Stimulated activated naive CD4-positive, alpha-beta T cell (primary cell): ENCODE results near the gene ADAM23.

Experiments used
- DNase-seq, 6 experiments: peaks; one replicate each; lab custom pipeline; 2025; lab: John Stamatoyannopoulos, UW

Gene ADAM23

DNA sequence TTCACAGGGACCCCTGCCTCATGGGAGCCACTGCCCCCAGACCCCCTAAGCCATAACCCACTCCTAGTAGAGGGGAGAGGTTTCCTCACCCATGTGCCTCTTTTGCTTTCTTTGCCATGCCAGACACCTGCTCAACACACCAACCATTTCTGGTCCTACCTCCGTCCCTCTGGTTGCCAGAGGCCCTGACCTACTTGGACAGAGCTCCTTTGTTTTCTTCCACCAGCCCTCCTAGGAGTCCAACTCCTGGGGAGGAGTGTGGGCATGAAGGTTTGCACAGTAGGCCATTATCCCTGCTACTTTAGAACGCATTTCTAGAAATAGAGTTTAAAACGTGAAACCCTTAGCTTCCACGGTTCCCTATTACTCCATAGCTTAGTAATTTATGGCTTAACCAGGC lies 122.3 kb downstream of the ADAM23 start:
- DNase-seq, result no peak

DNA sequence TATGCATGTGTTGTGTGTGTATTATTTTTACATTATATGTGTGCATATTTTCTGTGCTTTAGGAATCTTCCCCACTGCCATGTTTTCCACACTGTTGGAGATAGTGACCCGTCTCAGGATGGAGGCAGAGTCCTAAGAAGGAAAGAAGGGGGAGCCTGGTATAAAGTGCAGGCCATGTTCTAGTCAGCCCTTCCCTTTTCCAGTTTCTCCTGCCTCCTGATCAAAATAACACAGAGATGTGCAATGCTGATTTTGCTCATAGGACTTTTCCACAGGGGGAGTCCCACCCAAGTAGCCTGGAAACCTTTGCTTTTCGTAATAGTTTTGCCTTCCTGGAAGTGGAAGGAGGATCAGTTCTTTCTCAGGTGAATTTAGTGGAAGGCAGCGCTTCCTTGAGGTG lies 126.1 kb downstream of the ADAM23 start:
- DNase-seq, result no peak

DNA sequence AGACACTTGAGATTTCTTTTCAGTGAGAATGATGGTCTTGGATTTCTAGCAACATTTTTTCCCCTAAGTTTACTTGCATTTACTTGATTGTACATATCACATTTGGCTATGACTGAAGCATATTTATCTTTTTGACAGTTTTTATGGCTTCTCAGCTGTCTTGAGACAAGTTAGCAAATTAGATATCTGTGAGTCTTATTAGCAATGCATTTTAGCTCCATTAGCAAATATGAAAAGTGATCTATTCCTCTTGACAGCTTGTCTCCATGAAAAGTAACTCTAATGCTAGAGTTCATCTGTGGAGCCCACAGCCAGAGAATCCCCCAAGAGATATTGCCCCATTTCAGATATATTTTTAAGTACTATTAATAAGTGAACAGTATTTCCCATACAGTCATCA lies 126.9 kb downstream of the ADAM23 start:
- DNase-seq, result no peak

DNA sequence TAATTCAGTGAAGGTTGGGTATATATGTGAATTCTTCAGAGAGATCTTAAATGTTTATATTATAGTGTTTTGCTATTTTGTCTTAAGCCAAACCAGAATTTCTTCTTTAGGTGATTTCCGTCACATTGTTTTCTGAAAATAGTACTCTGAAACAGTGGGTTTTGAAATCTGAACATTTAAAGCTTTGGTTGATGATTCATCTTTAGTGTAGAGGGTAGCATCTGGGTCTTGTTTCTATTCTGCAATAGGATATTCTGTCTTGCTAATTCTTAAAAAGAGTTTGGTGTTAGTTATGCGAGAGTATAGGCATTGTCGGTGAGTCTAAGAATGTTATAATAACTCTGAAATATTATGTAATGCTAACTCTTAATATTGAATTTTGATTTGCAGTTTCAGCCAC lies 129.4 kb downstream of the ADAM23 start:
- no peak for DNase-seq

DNA sequence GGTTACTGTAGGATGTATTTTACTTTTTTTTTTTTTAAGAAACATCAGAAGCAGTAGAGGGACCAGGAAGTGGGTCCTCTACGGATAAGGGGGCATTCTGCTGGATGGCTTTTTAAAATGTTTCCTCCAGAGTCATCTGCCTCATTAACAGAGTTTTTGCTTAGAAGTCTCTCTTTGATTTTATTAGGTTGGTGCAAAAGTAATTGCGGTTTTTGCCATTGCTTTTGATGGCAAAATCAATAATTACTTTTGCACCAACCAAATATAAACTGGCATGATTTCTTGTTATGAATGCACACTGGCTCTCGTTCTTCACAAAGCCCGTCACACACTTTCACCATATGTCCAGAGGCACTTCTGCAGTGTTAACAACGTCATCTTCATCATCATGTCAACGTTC lies 130.5 kb downstream of the ADAM23 start:
- no peak for DNase-seq

DNA sequence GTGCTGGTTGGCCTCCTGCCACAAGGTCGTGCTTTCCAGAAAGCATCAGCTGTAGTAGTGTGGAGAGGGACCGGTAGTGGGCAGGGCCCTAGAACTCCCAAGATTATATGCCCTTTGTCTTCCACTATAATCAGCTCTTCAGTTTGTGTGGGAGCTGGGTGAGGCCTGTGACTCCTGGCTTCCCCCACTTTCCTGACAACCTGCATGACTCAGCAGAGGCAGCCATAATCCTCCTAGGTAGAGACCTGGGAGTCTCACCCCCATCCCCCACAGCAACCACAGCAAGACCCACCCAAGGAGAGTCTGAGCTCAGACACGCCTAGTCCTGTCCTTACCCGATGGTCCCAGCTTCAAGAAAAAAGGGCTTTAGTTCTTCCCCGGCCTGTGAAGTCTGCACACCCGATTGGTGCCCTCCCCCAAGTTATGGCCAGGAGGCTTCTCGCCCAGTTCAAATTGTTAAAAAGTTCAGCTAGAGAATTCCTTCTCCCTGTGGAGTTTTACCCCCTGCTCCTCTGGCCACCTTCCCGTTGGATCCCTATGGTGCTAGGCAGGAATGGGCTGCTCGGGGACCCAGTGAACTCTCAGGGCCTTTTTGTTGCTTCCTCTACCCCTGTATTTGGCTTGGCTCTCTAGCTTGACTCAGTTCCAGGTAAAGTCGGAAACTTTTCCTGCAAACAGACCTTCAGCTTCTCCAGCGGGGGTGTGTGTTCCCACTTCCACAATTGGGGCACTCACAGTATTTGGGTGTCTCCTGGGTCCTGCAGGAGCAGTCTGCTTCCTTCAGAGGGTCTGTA lies 141.2 kb downstream of the ADAM23 start:
- no peak for DNase-seq

DNA sequence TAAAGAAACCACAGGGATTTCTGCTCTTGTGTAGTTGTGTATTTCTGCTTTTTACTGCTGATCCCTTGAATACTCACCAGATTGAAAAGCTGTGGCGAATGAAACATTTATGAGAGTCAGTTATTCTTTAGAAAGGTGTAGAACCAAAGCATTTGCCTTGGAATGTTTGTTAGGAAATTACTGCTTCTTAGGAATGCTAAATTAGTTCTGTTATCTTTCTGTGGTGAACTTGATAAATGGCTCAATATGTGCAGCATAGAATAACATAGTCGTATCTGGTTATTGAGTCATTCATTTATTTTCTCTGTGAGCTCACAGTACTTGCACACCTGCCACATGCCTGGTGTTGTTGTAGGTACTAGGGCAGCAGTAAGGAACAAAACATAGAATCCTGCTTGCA lies 142.0 kb downstream of the ADAM23 start:
- DNase-seq, result no peak

DNA sequence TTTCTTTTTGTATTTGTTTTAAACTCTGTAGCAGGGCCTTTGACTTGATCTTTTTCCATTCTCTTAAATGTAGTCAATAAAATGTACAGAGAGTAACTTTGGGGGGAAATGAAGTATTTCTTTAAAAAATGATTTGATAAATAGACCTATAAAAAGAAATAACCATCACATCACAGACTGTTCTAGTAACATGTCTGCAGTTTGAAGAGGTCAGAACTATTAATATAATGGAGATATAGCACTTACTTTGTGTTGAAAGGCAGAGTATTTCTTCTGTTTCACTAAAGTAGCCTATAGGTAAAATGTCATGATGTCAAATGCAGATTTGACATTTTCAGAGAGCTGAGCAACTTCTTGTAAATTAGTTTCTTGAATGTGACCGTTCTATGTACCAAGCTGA lies 143.3 kb downstream of the ADAM23 start:
- no peak for DNase-seq

DNA sequence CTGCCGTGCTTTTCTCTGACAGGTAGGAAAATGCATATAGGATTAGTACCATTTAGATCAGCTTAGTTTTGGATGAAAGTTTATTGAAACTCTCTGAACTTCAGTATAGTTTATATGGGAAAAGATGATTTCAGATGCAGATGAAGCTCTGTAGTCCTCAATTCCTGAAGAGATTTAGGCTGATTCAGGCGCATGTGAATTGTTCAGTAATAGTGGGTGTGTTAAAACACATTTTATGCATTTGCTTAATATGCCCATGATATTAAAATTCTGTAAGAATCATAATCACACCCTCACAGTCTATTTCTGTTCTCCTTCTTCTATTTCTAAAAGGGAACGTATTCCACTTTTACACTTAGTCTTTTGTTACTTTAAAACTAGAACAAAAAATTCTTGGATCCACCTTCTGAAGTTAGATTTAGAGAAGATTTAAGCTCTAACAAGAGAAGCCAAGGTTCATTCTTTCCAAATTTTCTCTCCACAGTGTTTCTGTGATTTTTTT lies 154.4 kb downstream of the ADAM23 start:
- no peak for DNase-seq

DNA sequence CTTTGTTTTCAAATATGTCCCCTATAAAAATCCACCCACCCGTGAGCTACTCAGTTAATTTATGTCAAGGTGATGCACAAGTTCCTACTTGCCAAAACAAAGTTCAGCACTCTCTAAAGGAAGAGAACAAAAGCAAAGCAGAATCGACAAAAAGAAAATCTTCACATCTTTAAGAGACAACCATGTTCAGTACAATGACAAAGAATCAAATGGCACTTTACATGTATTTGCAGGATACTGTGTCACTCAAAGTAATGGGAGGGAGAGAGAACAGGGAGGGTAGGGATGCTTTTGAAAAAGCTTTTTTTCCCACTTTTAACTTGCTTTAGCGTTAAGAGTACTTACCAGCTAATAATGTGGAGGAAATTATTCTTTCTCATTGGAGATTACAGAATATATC lies 159.9 kb downstream of the ADAM23 start:
- no peak for DNase-seq

DNA sequence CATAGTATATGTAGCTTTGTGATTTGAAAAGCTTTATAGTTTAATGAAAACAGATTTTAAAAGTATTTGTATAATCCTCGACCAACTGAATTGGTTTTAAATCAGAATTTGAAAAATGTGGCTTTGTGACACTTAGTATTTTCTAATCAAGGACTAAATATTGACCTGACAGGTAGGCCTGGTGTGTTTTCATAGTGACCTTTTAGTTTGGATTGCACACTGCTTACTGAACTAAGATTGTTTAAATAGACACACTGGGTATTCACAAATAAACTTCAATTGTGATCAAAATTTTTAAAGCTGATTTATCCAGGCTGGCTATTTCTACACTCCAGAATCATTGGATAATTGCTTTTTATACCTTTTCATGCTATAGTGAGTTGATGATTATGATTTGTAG lies 167.1 kb downstream of the ADAM23 start:
- DNase-seq, result no peak

DNA sequence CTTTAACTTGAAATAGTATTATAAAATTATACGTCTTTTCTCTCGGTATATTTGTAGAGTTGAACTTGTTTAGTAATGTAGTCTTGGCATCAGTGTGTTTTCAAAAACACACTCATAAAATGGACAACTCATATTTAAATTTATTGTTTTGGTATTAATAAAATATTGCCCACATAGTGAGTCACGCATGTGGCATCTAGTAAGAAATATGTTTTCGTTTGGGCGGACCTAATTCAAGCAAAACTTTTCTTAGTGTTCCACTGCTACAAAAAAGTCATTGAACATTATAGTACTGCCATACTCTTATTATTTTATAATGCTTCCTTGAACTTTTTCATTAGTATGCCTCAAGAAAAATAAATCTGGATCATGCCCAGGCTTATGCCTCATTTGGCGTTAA lies 167.9 kb downstream of the ADAM23 start:
- no peak for DNase-seq

DNA sequence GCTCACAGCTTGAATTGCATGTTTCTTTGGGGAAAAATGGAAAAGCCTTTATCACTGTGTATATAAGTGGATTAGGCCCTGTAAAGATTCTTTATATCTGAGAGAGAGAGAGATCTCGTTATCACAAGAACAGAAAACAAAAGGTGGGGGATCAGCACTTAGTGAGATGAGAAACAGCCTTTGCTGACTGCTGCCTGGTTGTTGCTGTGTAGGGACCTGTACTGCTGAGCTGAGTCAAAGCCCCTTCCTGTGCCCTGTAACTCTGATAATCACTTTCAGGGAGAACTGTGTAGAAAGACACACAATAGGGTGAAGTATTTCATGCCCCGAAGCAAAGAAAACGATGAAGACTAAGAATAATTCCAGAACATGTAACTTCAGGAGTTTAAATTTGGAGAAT lies 168.4 kb downstream of the ADAM23 start:
- DNase-seq, result no peak

DNA sequence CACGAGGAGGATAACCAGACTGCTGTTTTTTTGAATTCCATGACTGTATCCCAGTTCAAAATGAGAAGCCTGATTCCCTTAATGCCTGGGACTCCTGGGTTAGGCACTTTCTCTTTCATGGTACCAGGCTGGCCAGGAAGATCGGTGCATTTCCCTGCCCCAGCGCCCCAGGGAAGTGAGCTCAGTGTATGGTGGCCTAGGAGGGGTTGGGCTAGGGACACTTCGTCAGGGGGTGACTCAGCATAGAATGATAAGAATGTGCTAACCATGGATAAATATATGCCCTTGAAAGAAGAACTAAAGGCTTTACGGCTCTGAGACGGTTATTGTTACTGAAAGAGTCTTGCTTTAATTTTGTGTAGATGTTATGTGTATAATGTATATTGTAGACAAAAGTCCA lies 171.5 kb downstream of the ADAM23 start:
- no peak for DNase-seq

DNA sequence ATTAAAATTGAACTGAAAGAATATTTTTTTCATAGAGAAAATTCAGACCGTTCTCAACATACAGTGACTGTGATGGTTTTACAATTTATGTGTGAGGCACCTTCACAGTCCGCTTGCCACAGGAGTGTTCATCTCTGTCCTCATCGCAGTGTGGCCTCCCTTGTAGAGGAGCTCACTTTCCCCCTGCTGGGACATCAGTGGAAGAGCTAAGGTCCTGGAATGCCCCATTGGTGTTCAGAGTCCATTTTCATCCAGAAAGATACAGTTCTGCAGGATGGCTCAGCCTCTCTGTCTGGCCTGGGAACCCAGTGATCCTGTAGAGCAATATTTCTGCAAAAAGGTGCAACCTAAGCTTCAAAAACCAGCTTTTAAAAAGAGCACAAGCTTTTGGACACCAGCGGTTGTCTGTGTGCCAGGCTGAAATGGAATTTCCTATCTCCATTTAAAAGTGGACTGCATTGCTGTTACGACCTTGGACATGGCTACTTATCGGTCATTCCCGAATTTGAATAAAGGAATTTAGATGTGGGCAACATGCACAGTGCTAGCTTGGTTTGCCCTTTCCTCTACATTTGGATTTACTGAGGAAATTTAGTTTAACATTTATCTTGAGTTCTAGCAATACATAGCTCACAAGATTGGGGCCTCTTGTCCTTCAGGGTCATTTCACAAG lies 172.2 kb downstream of the ADAM23 start:
- no peak for DNase-seq

DNA sequence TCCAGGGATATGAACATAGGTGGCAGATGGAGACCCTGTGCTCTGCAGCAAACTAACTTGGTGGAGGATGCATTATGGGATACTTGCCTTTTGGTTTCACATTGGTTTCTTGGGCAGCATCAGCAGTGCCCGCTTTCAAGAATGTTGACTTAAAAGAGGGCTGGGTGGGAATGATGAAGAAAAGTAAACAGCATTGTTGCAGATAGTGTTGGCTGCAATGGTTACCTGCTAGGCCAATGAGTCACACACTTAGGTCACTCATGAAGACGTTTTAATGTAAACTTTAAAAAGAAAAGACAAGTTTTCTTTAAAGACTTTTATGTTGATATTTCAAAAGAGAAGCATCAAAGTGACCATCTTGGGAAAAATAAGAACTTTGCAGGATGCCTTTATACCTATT lies 172.8 kb downstream of the ADAM23 start:
- DNase-seq, result no peak

DNA sequence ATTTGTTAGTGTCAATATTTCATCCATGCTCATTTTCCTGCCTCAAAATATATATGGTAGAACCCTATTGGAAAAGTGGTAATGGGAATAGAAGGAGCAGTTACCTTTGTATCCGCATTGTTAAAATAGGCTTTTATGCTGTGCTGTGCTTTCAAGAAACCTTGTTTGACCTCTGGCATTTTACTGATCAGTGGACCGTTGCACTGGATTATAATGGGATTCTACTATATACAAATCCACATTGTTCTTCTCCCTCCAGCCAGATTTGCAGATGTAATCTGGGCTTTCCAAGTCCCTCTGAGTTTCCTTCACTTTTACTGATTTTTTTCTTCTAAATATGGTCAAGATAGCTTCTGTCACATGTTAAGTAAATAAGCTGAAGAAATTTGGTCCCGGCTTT lies 175.7 kb downstream of the ADAM23 start:
- no peak for DNase-seq

DNA sequence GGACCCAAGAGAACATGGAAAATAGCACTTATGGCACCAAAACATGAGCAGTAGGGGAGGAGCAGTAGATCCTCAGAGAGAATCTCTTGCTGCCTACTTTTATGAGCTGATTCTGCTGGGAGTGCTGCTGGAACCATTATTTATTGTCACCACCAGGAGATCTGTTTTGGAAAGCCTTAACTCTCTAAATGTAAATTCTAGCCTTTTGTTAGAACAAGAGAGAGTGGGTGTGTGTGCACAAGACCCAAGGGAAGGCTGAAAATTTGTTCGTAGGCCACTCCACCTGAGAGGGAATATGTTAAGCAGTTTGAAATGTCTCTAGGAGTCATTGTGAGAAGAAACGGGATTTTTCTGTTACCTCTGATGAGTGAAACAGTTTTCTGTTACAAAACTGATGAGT lies 182.8 kb downstream of the ADAM23 start:
- DNase-seq, result no peak

DNA sequence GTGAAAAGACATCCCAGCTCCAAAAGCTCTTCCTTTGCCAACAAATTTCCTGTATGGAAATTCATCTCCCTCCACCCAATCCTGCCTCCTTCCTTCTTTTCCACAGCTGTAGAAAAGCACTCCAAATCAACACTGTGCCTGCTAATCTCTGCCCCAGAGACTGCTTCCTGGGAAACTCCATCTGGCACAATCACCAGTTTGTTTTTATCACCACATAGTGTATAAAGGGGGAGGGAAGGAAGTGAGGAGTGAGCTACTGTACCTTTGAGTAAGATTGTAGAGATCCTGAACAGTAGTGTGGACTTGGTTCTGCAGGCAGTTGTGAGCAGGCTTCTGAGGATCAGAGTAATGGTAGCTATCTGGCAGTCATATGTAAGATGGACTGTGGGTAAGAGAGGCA lies 184.3 kb downstream of the ADAM23 start:
- no peak for DNase-seq

DNA sequence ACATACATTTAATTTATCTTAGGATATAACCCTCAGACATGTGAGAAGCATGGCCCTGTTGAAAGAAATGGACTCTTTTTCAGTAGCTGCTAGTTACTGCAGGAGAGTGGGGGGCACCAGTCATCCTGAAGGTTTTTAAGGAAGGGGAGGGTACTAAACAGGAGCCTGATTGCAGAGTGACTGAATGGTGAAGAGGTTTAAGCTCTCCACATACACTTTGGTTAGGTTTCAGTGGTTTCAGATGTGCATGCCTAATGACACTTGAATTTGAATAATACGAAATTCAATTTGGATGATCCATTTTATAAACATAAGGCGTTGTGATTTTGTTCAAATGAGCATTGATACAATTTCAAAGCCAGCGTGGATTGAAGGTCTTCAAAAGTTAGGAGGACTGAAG lies 188.0 kb downstream of the ADAM23 start:
- no peak for DNase-seq

DNA sequence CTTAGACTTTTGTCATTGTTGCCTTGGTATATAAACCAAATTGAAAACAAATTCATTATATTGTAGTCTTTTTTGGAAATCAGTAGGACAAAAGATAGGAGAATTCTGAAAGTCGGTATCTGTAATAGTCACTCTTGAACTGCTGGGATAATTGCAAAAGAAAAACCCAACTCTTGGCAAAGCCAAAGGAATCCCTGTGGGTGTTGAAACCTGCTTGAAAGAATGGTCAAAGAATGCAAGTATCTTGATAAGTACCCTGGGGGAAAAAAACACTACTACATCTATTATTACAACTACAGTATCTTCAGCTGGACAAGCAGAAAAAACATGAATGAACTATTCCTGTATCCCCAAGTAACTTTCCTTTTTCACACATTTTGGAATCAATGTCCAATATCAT lies 191.7 kb downstream of the ADAM23 start:
- no peak for DNase-seq

DNA sequence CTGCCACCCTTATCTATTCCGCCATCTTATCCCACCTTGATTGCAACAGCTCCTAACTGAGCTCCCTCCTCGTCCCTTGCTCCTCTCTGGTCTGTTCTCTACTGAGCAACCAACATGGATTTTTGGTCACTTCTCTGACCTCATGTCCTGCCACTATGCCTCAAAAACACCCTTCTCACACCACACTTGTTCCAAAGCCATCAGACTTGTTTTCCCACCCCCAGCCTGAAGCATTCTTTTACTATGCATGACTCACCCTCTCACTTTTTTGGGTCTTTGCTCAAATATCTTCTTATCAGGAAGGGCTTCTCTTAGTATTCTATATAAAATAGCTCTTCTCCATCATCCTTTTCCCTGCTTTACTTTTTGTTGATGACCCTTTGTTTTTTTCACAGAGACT lies 196.3 kb downstream of the ADAM23 start:
- no peak for DNase-seq

DNA sequence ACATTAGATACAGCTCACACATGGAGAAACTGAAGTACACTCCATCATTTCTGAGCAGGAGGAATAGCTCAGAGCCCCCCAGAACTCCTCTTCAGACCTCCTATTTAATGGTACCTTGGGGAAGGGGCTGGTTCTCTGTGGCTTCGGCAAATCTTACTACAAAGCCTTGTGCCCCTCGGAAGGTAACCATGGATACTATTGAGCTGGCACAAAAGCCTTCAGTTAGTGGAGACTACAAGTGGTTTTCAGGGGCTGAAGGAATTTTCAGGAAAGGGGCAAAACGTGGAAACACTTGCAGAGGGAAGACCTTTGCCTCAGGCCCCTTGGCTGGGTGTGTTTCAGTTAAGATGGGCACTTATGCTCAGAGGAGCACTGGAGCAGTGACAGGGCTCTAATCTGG lies 197.9 kb downstream of the ADAM23 start:
- DNase-seq, result no peak
